NCI-H2029 (cell line): ENCODE data around the gene KRTAP20-3.

ENCODE experiments used
- DNase-seq: peaks from one replicate; lab custom pipeline; 2025; lab: John Stamatoyannopoulos, UW

KRTAP20-3 gene

GRCh38 chr21:30642564-30642963 is at the start of gene KRTAP20-3:
TSS of gene KRTAP20-3 (plus strand) at chr21:30642864.
- DNase-seq = no peak

DNA sequence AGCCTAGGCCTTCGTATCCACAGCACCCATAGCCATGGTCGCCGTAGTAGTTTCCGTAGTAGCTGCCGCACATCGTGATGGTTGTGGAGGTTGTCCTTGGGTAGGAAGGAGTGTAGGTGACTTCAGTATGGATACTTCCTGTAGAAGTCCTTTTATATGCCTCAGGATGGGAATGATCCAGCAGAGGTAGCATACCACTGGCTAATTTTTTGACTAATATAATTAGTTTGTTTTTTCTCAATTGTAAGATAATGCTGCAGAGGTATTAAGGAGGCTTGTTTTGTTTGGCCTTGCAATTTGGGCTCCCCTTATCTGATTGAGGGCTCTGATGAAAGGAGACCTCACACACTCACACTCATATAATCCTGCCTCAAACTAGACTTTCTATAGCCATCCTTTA is 43.9 kb upstream of the KRTAP20-3 start, which contains the start of gene KRTAP6-2:
Gene KRTAP6-2, minus strand, starts transcription at position 101 of the 400 bp plus-strand sequence. Its CDS starts 28 bp downstream, at position 73.
- no peak for DNase-seq

DNA sequence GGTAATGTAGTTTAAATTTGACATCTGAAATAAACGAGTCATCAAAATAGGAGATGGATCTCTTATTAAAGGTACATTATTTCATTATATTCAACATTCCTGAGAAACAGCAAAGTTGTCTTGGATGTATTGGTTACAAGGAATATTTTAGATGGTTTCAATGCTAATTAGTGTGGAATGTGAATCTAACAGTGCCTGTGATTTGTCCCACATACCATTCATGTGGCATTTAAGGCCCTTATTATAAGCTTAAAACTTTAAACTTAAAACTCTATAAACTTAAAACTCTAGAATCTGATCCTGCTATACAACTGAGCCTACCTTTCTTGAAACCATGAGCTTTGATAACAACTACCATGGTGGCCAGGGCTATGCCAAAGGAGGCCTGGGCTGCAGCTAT is 41.9 kb upstream of the KRTAP20-3 start, which contains the start of gene KRTAP22-1:
Gene KRTAP22-1, plus strand, starts transcription at position 301 of the 400 bp plus-strand sequence.
- no peak for DNase-seq

DNA sequence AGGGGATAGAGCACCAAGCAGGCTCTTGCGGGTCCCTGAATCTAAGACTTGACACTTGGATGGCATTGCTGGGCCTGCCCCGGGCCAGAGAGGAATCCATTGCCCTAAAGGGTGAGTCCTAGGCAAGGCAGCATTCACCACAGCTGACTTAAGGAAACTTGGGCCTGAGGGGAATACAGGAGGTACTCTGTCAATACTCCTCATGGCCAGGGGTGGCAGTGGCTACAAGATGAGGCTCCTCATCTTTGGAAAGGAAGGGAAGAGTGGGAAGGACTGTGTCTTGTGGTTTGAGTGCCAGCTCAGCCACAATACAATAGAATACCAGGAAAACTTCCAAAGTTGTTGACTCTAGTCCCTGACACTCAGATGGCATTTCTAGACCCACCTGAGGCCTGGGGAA is 36.7 kb upstream of the KRTAP20-3 start:
- DNase-seq = no peak

DNA sequence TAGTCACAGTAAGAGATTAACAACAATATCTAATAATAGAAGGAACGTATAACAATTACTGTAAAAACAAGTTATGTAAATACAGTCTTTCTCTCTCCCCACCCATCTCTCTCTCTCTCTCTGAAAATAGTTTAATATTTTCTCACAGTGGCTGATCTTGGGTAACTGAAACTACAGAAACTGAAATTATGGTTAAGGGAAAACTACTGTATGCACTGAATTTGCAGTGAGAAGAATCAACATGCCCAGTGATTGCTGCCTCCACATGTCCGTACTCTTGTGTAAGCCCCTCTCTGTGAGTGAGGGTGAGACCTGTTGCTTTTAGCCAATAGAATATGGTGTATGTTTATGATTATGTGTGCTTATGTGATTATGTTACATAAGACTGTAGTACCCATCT is 30.5 kb upstream of the KRTAP20-3 start:
- no peak for DNase-seq

- no peak for DNase-seq
Observed at GRCh38 chr21:30613836-30614235, 28.8 kb upstream of the KRTAP20-3 start, which contains the start of gene KRTAP6-1. TSS of gene KRTAP6-1 (minus strand) at chr21:30613930. CDS start at chr21:30613904, 26 bp downstream.

DNA sequence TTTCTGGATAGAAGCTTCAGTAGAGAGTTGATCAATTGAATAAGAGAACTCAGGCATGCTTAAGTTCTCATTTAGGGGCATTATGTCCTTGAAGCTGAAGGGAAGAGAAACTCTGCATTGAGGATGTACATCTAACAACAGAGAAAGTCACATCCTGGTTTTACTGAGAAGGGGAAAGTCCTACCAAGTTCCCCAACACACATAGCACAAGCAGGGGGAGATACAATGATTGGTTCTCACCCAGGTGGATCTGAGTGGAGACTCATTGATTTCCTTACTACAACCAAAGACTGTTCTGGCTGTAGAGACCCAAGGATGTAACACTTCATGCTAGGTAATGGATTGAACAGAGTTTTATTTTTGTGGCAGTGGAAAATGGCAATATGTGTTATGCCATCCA is 27.5 kb upstream of the KRTAP20-3 start:
- no peak for DNase-seq

- DNase-seq = no peak
Observed at GRCh38 chr21:30616125-30616524, 26.5 kb upstream of the KRTAP20-3 start, which contains the start of gene KRTAP20-1. TSS of gene KRTAP20-1 (plus strand) at chr21:30616425. CDS start at chr21:30616455, 30 bp downstream.

- no peak for DNase-seq
Observed at GRCh38 chr21:30620080-30620479, 22.6 kb upstream of the KRTAP20-3 start.

GRCh38 chr21:30620522-30620921 is 22.1 kb upstream of the KRTAP20-3 start, which contains the start of gene KRTAP20-4:
TSS of gene KRTAP20-4 (plus strand) at chr21:30620627.
- no peak for DNase-seq

DNA sequence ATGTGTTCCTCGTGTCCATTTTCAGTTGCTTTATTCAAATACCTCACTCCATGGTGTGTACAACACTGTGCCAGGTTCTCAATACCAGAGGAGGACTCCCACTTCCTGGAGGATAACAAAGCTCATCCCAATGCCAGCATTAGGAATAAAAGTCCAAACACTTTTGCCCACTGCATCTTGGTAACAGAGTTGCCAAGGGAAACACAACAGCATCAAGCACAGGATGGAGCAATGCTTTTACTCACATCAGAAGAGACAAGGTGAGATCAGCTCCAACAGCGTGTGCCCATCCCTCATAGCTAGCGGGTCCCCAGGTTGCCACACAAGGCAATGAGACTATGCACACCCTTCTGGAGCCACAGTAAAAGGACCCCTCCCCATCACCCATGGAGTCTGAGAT is 19.3 kb upstream of the KRTAP20-3 start:
- DNase-seq = no peak

GRCh38 chr21:30625449-30626165 is 17.1 kb upstream of the KRTAP20-3 start:
- no peak for DNase-seq

GRCh38 chr21:30628109-30628508 is 14.6 kb upstream of the KRTAP20-3 start:
- DNase-seq = no peak

DNA sequence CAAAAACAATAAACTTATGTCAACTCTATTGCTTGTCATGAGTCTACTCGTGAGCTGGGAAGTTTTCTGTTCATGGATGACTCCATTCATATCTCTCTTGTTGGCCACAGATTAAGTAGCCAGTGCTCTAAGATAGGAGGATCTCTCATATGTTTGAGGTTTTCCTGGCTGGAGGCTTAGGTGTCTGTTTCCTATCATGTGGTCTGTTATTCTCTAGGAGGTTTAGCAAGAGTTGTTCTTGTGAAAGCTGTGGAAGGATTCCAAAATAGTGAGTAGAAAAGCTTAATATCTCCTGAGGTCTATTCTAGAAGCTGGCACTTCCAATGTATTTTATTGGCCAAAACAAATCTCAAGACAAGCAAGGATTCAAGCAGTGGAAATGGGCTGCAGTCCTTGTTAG is 13.5 kb upstream of the KRTAP20-3 start:
- DNase-seq = no peak

DNA sequence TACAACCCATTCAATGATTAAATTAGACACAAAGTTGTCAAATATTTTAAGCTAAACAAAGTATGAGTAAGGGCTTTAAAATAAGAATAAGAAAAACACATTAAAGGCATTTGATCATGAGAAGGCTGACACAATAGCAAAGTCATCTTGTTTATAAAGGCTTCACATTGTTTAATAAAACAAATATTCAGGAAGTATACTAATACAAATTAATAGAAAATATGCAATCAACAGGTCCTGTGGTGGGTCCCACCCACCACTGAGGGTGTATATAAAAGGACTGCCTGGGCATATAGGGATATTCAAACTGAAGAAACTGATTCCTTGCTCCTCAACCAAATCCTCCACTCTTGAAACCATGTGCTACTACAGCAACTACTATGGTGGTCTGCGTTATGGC is 7.8 kb upstream of the KRTAP20-3 start, which contains the start of gene KRTAP20-2:
Gene KRTAP20-2, plus strand, starts transcription at position 301 of the 400 bp plus-strand sequence. Its CDS starts 58 bp downstream, at position 359.
- no peak for DNase-seq

- no peak for DNase-seq
Observed at GRCh38 chr21:30638686-30639085, 4.0 kb upstream of the KRTAP20-3 start.

DNA sequence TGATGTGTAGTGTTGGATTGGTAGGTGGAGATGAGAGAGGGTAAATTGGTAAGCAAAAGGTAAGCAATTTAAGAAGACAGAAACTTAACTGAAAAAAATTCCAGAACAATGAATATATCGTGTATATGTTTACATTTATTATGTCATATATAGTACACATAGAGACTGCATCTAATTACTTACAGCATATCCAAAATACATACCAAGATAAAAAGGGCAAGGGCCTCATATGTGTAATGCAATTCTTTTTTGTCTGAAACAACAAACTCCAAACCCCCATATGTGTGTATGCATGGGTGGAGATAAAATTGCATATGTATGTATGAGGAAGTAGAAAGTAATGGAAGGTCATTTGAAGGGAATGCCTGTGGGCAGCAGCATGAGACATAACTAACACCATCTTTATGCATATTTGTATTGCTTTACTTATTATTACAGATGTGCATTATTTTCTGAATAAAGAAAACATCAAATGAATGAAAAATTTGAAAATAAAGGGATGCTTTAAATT is 4.3 kb downstream of the KRTAP20-3 start:
- no peak for DNase-seq

DNA sequence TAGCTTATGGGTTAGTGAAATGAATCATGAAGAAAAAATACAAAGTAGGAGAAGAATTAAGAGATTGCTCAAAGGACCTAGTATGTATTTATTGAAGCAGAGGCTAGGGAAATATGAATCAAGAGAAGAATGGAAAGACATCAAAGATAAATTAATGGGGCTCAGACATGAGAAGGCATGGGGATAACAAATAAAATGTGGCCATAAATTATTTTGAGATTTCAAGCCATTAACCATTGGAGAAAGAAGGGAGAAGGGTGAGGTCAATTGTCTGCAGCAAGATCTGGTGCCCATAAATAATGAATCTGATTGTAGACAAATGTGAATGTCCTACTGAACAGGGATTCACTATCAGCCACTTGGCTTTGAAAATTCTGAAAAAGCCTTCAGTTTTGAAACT is 10.2 kb downstream of the KRTAP20-3 start:
- no peak for DNase-seq

DNA sequence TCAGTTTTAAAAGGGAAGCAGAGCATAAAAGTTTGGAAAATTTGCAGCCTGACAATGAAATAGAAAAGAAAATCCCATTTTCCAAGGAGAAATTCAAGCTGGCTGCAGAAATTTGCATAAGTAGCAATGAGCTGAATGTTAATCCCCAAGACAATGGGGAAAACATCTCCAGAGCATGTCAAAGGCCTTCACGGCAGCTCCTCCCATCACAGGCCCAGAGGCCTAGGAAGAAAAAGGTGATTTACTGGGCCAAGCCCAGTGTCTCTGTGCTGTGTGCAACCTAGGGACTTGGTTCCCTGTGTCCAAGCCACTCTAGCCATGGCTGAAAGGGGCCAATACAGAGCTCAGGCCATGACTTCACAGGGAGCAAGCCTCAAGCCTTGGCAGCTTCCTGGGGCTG is 26.1 kb downstream of the KRTAP20-3 start:
- no peak for DNase-seq

- DNase-seq = no peak
Observed at GRCh38 chr21:30672985-30673650, 30.5 kb downstream of the KRTAP20-3 start.

DNA sequence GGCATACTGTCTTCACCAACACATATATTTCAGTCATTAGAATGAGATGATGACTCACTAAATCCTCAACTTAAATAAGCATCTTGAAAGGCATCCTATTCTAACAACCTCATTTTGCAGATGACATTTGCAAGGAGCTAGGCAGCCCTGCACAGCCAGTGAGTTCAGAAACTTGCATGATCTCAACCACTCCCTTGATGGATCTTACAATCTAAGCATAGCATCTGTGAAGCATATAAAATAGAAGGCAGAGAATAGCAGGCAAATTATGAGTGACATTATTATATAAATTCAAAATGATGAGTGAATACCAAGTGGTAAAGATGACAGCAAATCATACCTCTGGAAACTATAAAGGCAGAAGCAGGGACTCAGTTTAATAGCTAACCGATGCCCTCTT is 31.6 kb downstream of the KRTAP20-3 start:
- no peak for DNase-seq

DNA sequence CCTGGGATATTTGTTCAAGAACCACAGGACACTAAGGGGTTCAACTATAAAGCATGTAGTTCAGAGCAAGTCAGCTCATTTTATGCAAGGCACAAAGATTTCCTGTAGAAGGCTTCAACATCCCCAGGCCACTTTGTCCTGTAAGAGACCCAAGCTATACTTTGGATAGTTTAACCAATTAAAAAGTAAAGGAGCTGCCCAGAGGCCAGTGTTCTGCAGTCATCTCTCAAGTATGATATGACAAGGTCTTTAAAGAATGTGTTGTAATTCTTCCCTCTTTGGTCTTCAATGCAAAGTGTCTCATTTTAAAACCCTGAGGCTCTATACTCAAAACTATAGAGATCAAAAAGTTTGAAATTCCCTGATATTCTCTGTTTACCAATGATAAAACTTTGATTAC is 34.1 kb downstream of the KRTAP20-3 start:
- DNase-seq = no peak

- no peak for DNase-seq
Observed at GRCh38 chr21:30680586-30680985, 37.9 kb downstream of the KRTAP20-3 start.
